HepG2 (cell line): Measurements from ENCODE around the gene PRSS22. TPM values are rescaled to one million over a fixed set of nuclear protein-coding genes. Genes with fewer than 3 reads are reported as not detected.

Source experiments
- ARNT ChIP-seq: fragments of 450-650 bp; IDR thresholded peaks from 2 replicates; pipeline ENCODE4 v1.6.1; 2017
- ATF2 ChIP-seq: sonication (generic); formaldehyde crosslinking; IDR thresholded peaks from 2 replicates; pipeline ENCODE4 v1.4.0; 2020; ENCODE audit warnings: missing genetic modification reagents
- DRAP1 ChIP-seq: IDR thresholded peaks from 2 replicates; pipeline ENCODE4 v1.6.1; 2016; ENCODE audit warnings: missing genetic modification reagents, missing compliant biosample characterization
- FOXA1 ChIP-seq, 2 experiments: fragments of 450-650 bp in 1 of 2; sonication (generic) in 1 of 2; formaldehyde crosslinking in 1 of 2; IDR thresholded peaks; 2 replicates each; pipeline versions ENCODE4 v1.4.0 to v1.6.1; 2016 to 2020; ENCODE audit warnings: missing genetic modification reagents in 1 of 2
- GTF3A ChIP-seq: sonication (generic); formaldehyde crosslinking; conservative IDR thresholded peaks from 2 replicates; pipeline ENCODE4 v1.4.0; 2020; ENCODE audit warnings: mild to moderate bottlenecking, missing genetic modification reagents
- HNF1B ChIP-seq: sonication (generic); formaldehyde crosslinking; IDR thresholded peaks from 2 replicates; pipeline ENCODE4 v1.5.1; 2020; ENCODE audit warnings: mild to moderate bottlenecking, moderate library complexity, missing genetic modification reagents
- MYC ChIP-seq: sonication (generic); formaldehyde crosslinking; IDR thresholded peaks from 2 replicates; pipeline ENCODE4 v1.9.0; 2021; ENCODE audit warnings: missing genetic modification reagents, borderline replicate concordance
- NFKBIZ ChIP-seq: IDR thresholded peaks from 2 replicates; pipeline ENCODE4 v1.6.1; 2018; ENCODE audit warnings: missing genetic modification reagents, missing compliant biosample characterization
- NONO ChIP-seq, 2 experiments: fragments of 450-650 bp in 1 of 2; sonication (generic) in 1 of 2; formaldehyde crosslinking in 1 of 2; IDR thresholded peaks in 1 of 2; conservative IDR thresholded peaks in 1 of 2; 2 replicates each; pipeline versions ENCODE4 v1.6.1 to v1.8.0; 2017 to 2022; ENCODE audit warnings: mild to moderate bottlenecking in 1 of 2, missing genetic modification reagents in 1 of 2, moderate library complexity in 1 of 2
- NR2C2 ChIP-seq: sonication (generic); formaldehyde crosslinking; IDR thresholded peaks from 2 replicates; pipeline ENCODE4 v1.4.0; 2020; ENCODE audit warnings: missing genetic modification reagents, mild to moderate bottlenecking, moderate library complexity, borderline replicate concordance
- POLR2A ChIP-seq, 2 experiments: IDR thresholded peaks; 2 replicates each; pipeline ENCODE4 v1.6.1; 2011; ENCODE audit warnings: low read depth in 2 of 2, low read length in 2 of 2, mild to moderate bottlenecking in 1 of 2, moderate library complexity in 1 of 2; ENCODE audit not compliant: insufficient read depth in 1 of 2
- SIN3A ChIP-seq: IDR thresholded peaks from 2 replicates; pipeline ENCODE4 v1.6.1; 2011; ENCODE audit warnings: low read depth, mild to moderate bottlenecking, control low read depth, low read length, borderline replicate concordance
- SMAD3 ChIP-seq: sonication (generic); formaldehyde crosslinking; IDR thresholded peaks from 2 replicates; pipeline ENCODE4 v1.4.0; 2020; ENCODE audit warnings: missing genetic modification reagents
- TAF15 ChIP-seq: fragments of 200-400 bp; formaldehyde crosslinking; IDR thresholded peaks from one replicate; pipeline ENCODE4 v1.6.1; 2018; ENCODE audit warnings: mild to moderate bottlenecking, low read depth, low read length; ENCODE audit not compliant: poor library complexity, severe bottlenecking
- U2AF1 ChIP-seq: fragments of 200-400 bp; formaldehyde crosslinking; optimal IDR thresholded peaks from 2 replicates; pipeline ENCODE3; 2017; ENCODE audit warnings: mild to moderate bottlenecking, low read depth, low read length
- ZBTB26 ChIP-seq: IDR thresholded peaks from 2 replicates; pipeline ENCODE4 v1.6.1; 2016; ENCODE audit warnings: missing compliant biosample characterization, missing genetic modification reagents, borderline replicate concordance
- ZFP90 ChIP-seq: sonication (generic); formaldehyde crosslinking; IDR thresholded peaks from 2 replicates; pipeline ENCODE4 v1.8.0; 2022; ENCODE audit warnings: missing genetic modification reagents, mild to moderate bottlenecking, inconsistent platforms, borderline replicate concordance
- ZNF121 ChIP-seq: sonication (generic); formaldehyde crosslinking; IDR thresholded peaks from 2 replicates; pipeline ENCODE4 v1.5.0; 2020; ENCODE audit warnings: mild to moderate bottlenecking, missing genetic modification reagents
- ZNF253 ChIP-seq: sonication (generic); formaldehyde crosslinking; IDR thresholded peaks from 2 replicates; pipeline ENCODE4 v1.8.0; 2022; ENCODE audit warnings: mild to moderate bottlenecking, missing genetic modification reagents, borderline replicate concordance
- ZNF33B ChIP-seq: sonication (generic); formaldehyde crosslinking; IDR thresholded peaks from 2 replicates; pipeline ENCODE4 v1.5.1; 2020; ENCODE audit warnings: mild to moderate bottlenecking, missing genetic modification reagents
- ZNF367 ChIP-seq: sonication (generic); formaldehyde crosslinking; IDR thresholded peaks from 2 replicates; pipeline ENCODE4 v1.4.0; 2020; ENCODE audit warnings: missing genetic modification reagents, borderline replicate concordance
- ZNF670 ChIP-seq: sonication (generic); formaldehyde crosslinking; IDR thresholded peaks from 2 replicates; pipeline ENCODE4 v1.8.0; 2022; ENCODE audit warnings: mild to moderate bottlenecking, missing genetic modification reagents, borderline replicate concordance
- ZNF768 ChIP-seq: sonication (generic); formaldehyde crosslinking; IDR thresholded peaks from 2 replicates; pipeline ENCODE4 v1.4.0; 2020; ENCODE audit warnings: missing genetic modification reagents
- ZNF781 ChIP-seq: sonication (generic); formaldehyde crosslinking; IDR thresholded peaks from 2 replicates; pipeline ENCODE4 v1.5.1; 2020; ENCODE audit warnings: borderline replicate concordance, mild to moderate bottlenecking, missing genetic modification reagents; ENCODE audit errors: not compliant biosample characterization
- polyA plus RNA-seq, 8 experiments: library from polyadenylated mRNA; depleted of rRNA in 3 of 8; stranded (reverse) in 7 of 8; unstranded in 1 of 8; fragments of >200 nt; fragmentation: Illumina TruSeq in 4 of 8; extraction: Trizol in 4 of 8; gene quantifications; 2 replicates each; pipeline versions ENCODE4 v1.2.1 to v1.2.3, GENCODE V29; 2011 to 2016; ENCODE audit warnings: low read depth in 4 of 8, missing spikeins in 1 of 8, mixed read lengths in 1 of 8; ENCODE audit not compliant: insufficient read depth in 1 of 8
- total RNA-seq, 5 experiments: library from RNA; depleted of rRNA; stranded (reverse); fragments of >200 nt; fragmentation: Illumina TruSeq; extraction: Trizol; gene quantifications; 2 replicates each; pipeline ENCODE4 v1.2.3, GENCODE V29; 2016; ENCODE audit warnings: low read depth in 1 of 5

Gene PRSS22
- total and polyA plus RNA-seq, 2 of the 13 experiments (the other 11 are each of a cell fraction or from before 2014, with no cell fraction given), result 0.24 to 0.32 TPM

- TF ChIP-seq DRAP1 (CRISPR knock-in tag), result 0 out of 2 replicates have a peak, but pooled peaks have one; percentile 21
- TF ChIP-seq ZNF781, result peak; percentile 19
- TF ChIP-seq FOXA1 (IDR thresholded peaks at IDR 0.05), result no peak
- TF ChIP-seq FOXA1 (CRISPR knock-in tag; IDR thresholded peaks at IDR 0.05), result 0 out of 2 replicates have a peak, but pooled peaks have one; percentile 7
- TF ChIP-seq NONO (IDR thresholded peaks at IDR 0.05), result no peak
- peak; percentile 21; the same call in 1 of the 2 replicates for TF ChIP-seq NONO (CRISPR knock-in tag; conservative IDR thresholded peaks at IDR 0.05)
- TF ChIP-seq ZNF253 (CRISPR knock-in tag), result no peak
- peak; percentile 68; the same call in 1 of the 2 replicates for TF ChIP-seq MYC (CRISPR knock-in tag)
- no peak for TF ChIP-seq TAF15
- TF ChIP-seq NR2C2 (CRISPR knock-in tag), result peak; percentile 61; the same call in 1 of the 2 replicates
- TF ChIP-seq ZNF670 (CRISPR knock-in tag), result no peak
- no peak for TF ChIP-seq ATF2 (CRISPR knock-in tag)
- no peak; the same call in 1 of the 2 replicates for TF ChIP-seq ZNF33B (CRISPR knock-in tag)
- peak; percentile 30; the same call in 1 of the 2 replicates for TF ChIP-seq ZNF367 (CRISPR knock-in tag)
- peak; percentile 70 for TF ChIP-seq ZNF768 (CRISPR knock-in tag)
- peak; percentile 53 to 60; a peak in 3 of 4 replicates for TF ChIP-seq POLR2A (IDR thresholded peaks at IDR 0.05; ENCODE audit: insufficient read depth in 1 of 2, low read depth in 2 of 2, low read length in 2 of 2)
- peak; percentile 74; the same call in 1 of the 2 replicates for TF ChIP-seq SMAD3 (CRISPR knock-in tag)
- TF ChIP-seq NFKBIZ, result no peak
- TF ChIP-seq ARNT, result no peak
- TF ChIP-seq U2AF1, result no peak
- peak; percentile 28; the same call in 1 of the 2 replicates for TF ChIP-seq SIN3A
- peak; percentile 49; the same call in 1 of the 2 replicates for TF ChIP-seq ZBTB26 (CRISPR knock-in tag)
- no peak; the same call in 1 of the 2 replicates for TF ChIP-seq HNF1B
- TF ChIP-seq ZNF121 (CRISPR knock-in tag), result no peak
- peak; percentile 72 for TF ChIP-seq ZFP90
- peak; percentile 85; the same call in 1 of the 2 replicates for TF ChIP-seq GTF3A (CRISPR knock-in tag)
Observed at GRCh38 chr16:2904100-2904921, 46.3 kb upstream of the PRSS22 start (continued).
